IMR-90 (cell line): ENCODE results near the gene LUC7L. TPM values are rescaled to one million over a fixed set of nuclear protein-coding genes. Genes with fewer than 3 reads are reported as not detected.
"Not testable (repeated sequence)": the region's sequence is repeated elsewhere in the genome, so short reads cannot be mapped to it uniquely, and the experiment has no call there.

Experiments
- ATAC-seq: fragments of 200-7000 bp; cut with Tn5 transposase; 2 replicates; pipeline ENCODE4 v1.9.1; 2020; ENCODE audit warnings: low read depth, mild to moderate bottlenecking, moderate library complexity
- BruUV-seq: library from RNA; stranded (reverse); fragments of 400-500 nt; replicated peaks from 2 replicates; lab custom pipeline; 2021; lab: Mats Ljungman, UMichigan
- CTCF ChIA-PET: fragments of 300-600 bp; formaldehyde crosslinking; extraction: SDS; loops from one replicate; lab custom pipeline; 2021; ENCODE audit warnings: antibody characterized with exemption; lab: Yijun Ruan, JAX
- POLR2A ChIA-PET: fragments of 300-600 bp; sonication (Branson Sonifier 250); formaldehyde crosslinking; loops from one replicate; lab custom pipeline; 2022; ENCODE audit warnings: antibody characterized with exemption; ENCODE audit not compliant: unreplicated experiment; lab: Charles Lee
- DNase-seq: peaks from one replicate; pipeline ENCODE4 v3.0.0; 2013
- H2AFZ ChIP-seq: replicated peaks from 2 replicates; pipeline ENCODE3; 2013; ENCODE audit warnings: low read length, mild to moderate bottlenecking; ENCODE audit not compliant: poor library complexity
- H2AK5ac ChIP-seq: 2 replicates; pipeline ENCODE4 v1.6.1; 2013; ENCODE audit warnings: low read depth, low read length, inconsistent platforms
- H2AK9ac ChIP-seq: replicated peaks from 2 replicates; pipeline ENCODE3; 2013; ENCODE audit warnings: mild to moderate bottlenecking, low read depth, low read length, moderate library complexity; ENCODE audit not compliant: poor library complexity
- H2BK120ac ChIP-seq: 2 replicates; pipeline ENCODE4 v1.6.1; 2013; ENCODE audit warnings: low read depth, low read length, inconsistent platforms
- H2BK15ac ChIP-seq: 3 replicates; pipeline ENCODE4 v1.6.1; 2013; ENCODE audit warnings: low read depth, low read length, inconsistent platforms
- H2BK20ac ChIP-seq: 2 replicates; pipeline ENCODE4 v1.6.1; 2013; ENCODE audit warnings: low read depth, mild to moderate bottlenecking, inconsistent platforms, low read length, moderate library complexity
- H2BK5ac ChIP-seq: 2 replicates; pipeline ENCODE4 v1.6.1; 2013; ENCODE audit warnings: mild to moderate bottlenecking, low read depth, low read length, inconsistent platforms; ENCODE audit not compliant: poor library complexity, severe bottlenecking
- H3K14ac ChIP-seq: replicated peaks from 2 replicates; pipeline ENCODE4 v1.6.1; 2013; ENCODE audit warnings: low read depth, low read length, inconsistent platforms
- H3K18ac ChIP-seq: 2 replicates; pipeline ENCODE4 v1.6.1; 2013; ENCODE audit warnings: low read depth, low read length, control low read depth
- H3K23ac ChIP-seq: 2 replicates; pipeline ENCODE4 v1.6.1; 2013; ENCODE audit warnings: low read depth, low read length, inconsistent platforms
- H3K27ac ChIP-seq: 2 replicates; pipeline ENCODE4 v1.5.1; 2013; ENCODE audit warnings: mild to moderate bottlenecking, control low read depth, low read length; ENCODE audit not compliant: insufficient read depth
- H3K27me3 ChIP-seq: 2 replicates; pipeline ENCODE4 v1.6.1; 2013; ENCODE audit warnings: low read length; ENCODE audit not compliant: control insufficient read depth, insufficient read depth
- H3K36me3 ChIP-seq: 2 replicates; pipeline ENCODE4 v1.6.1; 2013; ENCODE audit warnings: low read length, mixed read lengths; ENCODE audit not compliant: control insufficient read depth, insufficient read depth
- H3K4ac ChIP-seq: 2 replicates; pipeline ENCODE4 v1.6.1; 2013; ENCODE audit warnings: low read depth, low read length, inconsistent platforms
- H3K4me1 ChIP-seq: 2 replicates; pipeline ENCODE4 v1.6.1; 2013; ENCODE audit warnings: low read length, mixed read lengths; ENCODE audit not compliant: control insufficient read depth, insufficient read depth
- H3K4me2 ChIP-seq: 2 replicates; pipeline ENCODE4 v1.6.1; 2013; ENCODE audit warnings: low read depth, mild to moderate bottlenecking, control low read depth, low read length, moderate library complexity
- H3K4me3 ChIP-seq: 2 replicates; pipeline ENCODE4 v1.5.1; 2013; ENCODE audit warnings: low read depth, mild to moderate bottlenecking, control low read depth, low read length, moderate library complexity; ENCODE audit not compliant: insufficient read depth
- H3K56ac ChIP-seq: 2 replicates; pipeline ENCODE4 v1.6.1; 2013; ENCODE audit warnings: low read length, inconsistent platforms; ENCODE audit not compliant: insufficient read depth; ENCODE audit errors: extremely low read depth
- H3K79me1 ChIP-seq, 2 experiments: 2 replicates each; pipeline ENCODE4 v1.6.1; 2013; ENCODE audit warnings: low read length in 2 of 2, inconsistent platforms in 1 of 2, low read depth in 1 of 2
- H3K9ac ChIP-seq: 2 replicates; pipeline ENCODE4 v1.6.1; 2013; ENCODE audit warnings: low read depth, low read length, control low read depth
- H3K9me1 ChIP-seq: 2 replicates; pipeline ENCODE4 v1.6.1; 2013; ENCODE audit warnings: low read length, inconsistent platforms; ENCODE audit not compliant: insufficient read depth
- H3K9me3 ChIP-seq: 2 replicates; pipeline ENCODE4 v1.6.1; 2013; ENCODE audit warnings: low read length; ENCODE audit not compliant: control insufficient read depth, insufficient read depth
- H4K20me1 ChIP-seq: 2 replicates; pipeline ENCODE4 v1.6.1; 2013; ENCODE audit warnings: low read length, inconsistent platforms; ENCODE audit not compliant: insufficient read depth
- H4K5ac ChIP-seq: 2 replicates; pipeline ENCODE4 v1.6.1; 2013; ENCODE audit warnings: mild to moderate bottlenecking, low read depth, low read length, control low read depth
- H4K8ac ChIP-seq, 2 experiments: 2 replicates each; pipeline ENCODE4 v1.6.1; 2013; ENCODE audit warnings: low read depth in 2 of 2, low read length in 2 of 2, control low read depth in 1 of 2, inconsistent platforms in 1 of 2
- H4K91ac ChIP-seq: 2 replicates; pipeline ENCODE4 v1.6.1; 2013; ENCODE audit warnings: low read depth, low read length, inconsistent platforms; ENCODE audit not compliant: insufficient read depth
- CEBPB ChIP-seq: IDR thresholded peaks from 2 replicates; pipeline ENCODE4 v1.6.1; 2012; ENCODE audit warnings: low read depth, low read length, improper control_type of control experiment
- MXI1 ChIP-seq: IDR thresholded peaks from 2 replicates; pipeline ENCODE4 v1.6.1; 2012; ENCODE audit warnings: low read depth, mild to moderate bottlenecking, low read length, moderate library complexity, borderline replicate concordance
- WGBS, 2 experiments: methylation state at CpG; one replicate each; pipeline versions ENCODE4 v1.1.5 to v1.1.7; 2013; ENCODE audit warnings: missing lambda C conversion rate in 2 of 2; ENCODE audit not compliant: insufficient read length in 1 of 2; ENCODE audit errors: extremely low coverage in 2 of 2; 5-methylcytosine and 5-hydroxymethylcytosine counted together
- dilution Hi-C: fragments of 300-500 bp; cut with HindIII; formaldehyde crosslinking; loops from one replicate; pipeline ENCODE4 v1.14.3; 2018; ENCODE audit warnings: low sequenced_read_pairs; ENCODE audit not compliant: unreplicated experiment
- in situ Hi-C: fragments of 300-500 bp; cut with MboI; formaldehyde crosslinking; loops from 3 replicates; pipeline ENCODE4 v1.14.3; 2019; ENCODE audit warnings: low sequenced_read_pairs, inconsistent platforms, mixed read lengths
- intact Hi-C: fragments of 100-400 bp; cut with micrococcal nuclease; formaldehyde crosslinking; loops from 2 replicates; pipeline ENCODE4 v1.10.0; 2022
- polyA plus RNA-seq, 3 experiments: library from polyadenylated mRNA; depleted of rRNA; stranded (reverse); fragments of >200 nt; gene quantifications; 2 replicates each; pipeline ENCODE4 v1.2.3, GENCODE V29; 2012; ENCODE audit warnings: low replicate concordance in 1 of 3
- total RNA-seq: library from RNA; depleted of rRNA; stranded (reverse); fragments of >200 nt; gene quantifications from 2 replicates; pipeline ENCODE4 v1.2.3, GENCODE V29; 2012

Gene LUC7L
- total and polyA plus RNA-seq, 2 of the 4 experiments (the other 2 are of a cell fraction), result 21.5 to 55.6 TPM

GRCh38 chr16:170088-170507 lies 59.2 kb downstream of the LUC7L start:
- CTCF ChIA-PET, H3K23ac ChIP-seq, H3K36me3 ChIP-seq, H3K4ac ChIP-seq, H3K14ac ChIP-seq, H2AK5ac ChIP-seq, H2AK9ac ChIP-seq, H2BK120ac ChIP-seq, DNase-seq, H3K4me3 ChIP-seq, H4K20me1 ChIP-seq, POLR2A ChIA-PET, H4K8ac ChIP-seq, in situ Hi-C loops, H2BK15ac ChIP-seq, dilution Hi-C loops, H4K5ac ChIP-seq, H3K9me1 ChIP-seq, H2AFZ ChIP-seq, intact Hi-C loops, H3K56ac ChIP-seq, H4K91ac ChIP-seq, H3K9ac ChIP-seq, H2BK5ac ChIP-seq, H3K27ac ChIP-seq, H3K79me1 ChIP-seq, H3K4me1 ChIP-seq, H3K9me3 ChIP-seq, H2BK20ac ChIP-seq, H3K18ac ChIP-seq, BruUV-seq, H3K4me2 ChIP-seq: not testable (repeated sequence)
- no CpG with 5 or more reads among the region's 5 CpGs for WGBS, 2 experiments
- ATAC-seq, result peak; percentile 64
- peaks cover 59% of the 10 kb centered on the region for H3K27me3 ChIP-seq
- peak; percentile 31; the same call in 1 of the 2 replicates for TF ChIP-seq CEBPB
- peak; percentile 54; the same call in 1 of the 2 replicates for TF ChIP-seq MXI1
